IMR-90 (cell line): ENCODE results near the gene PRKCE. TPM values are rescaled to one million over a fixed set of nuclear protein-coding genes. Genes with fewer than 3 reads are reported as not detected.

Experiments
- ATAC-seq: fragments of 200-7000 bp; cut with Tn5 transposase; 2 replicates; pipeline ENCODE4 v1.9.1; 2020; ENCODE audit warnings: low read depth, mild to moderate bottlenecking, moderate library complexity
- BruUV-seq: library from RNA; stranded (reverse); fragments of 400-500 nt; replicated peaks from 2 replicates; lab custom pipeline; 2021; lab: Mats Ljungman, UMichigan
- CTCF ChIA-PET: fragments of 300-600 bp; formaldehyde crosslinking; extraction: SDS; loops from one replicate; lab custom pipeline; 2021; ENCODE audit warnings: antibody characterized with exemption; lab: Yijun Ruan, JAX
- POLR2A ChIA-PET: fragments of 300-600 bp; sonication (Branson Sonifier 250); formaldehyde crosslinking; loops from one replicate; lab custom pipeline; 2022; ENCODE audit warnings: antibody characterized with exemption; ENCODE audit not compliant: unreplicated experiment; lab: Charles Lee
- DNase-seq: peaks from one replicate; pipeline ENCODE4 v3.0.0; 2013
- H2AFZ ChIP-seq: replicated peaks from 2 replicates; pipeline ENCODE3; 2013; ENCODE audit warnings: low read length, mild to moderate bottlenecking; ENCODE audit not compliant: poor library complexity
- H2AK5ac ChIP-seq: 2 replicates; pipeline ENCODE4 v1.6.1; 2013; ENCODE audit warnings: low read depth, low read length, inconsistent platforms
- H2AK9ac ChIP-seq: replicated peaks from 2 replicates; pipeline ENCODE3; 2013; ENCODE audit warnings: mild to moderate bottlenecking, low read depth, low read length, moderate library complexity; ENCODE audit not compliant: poor library complexity
- H2BK120ac ChIP-seq: 2 replicates; pipeline ENCODE4 v1.6.1; 2013; ENCODE audit warnings: low read depth, low read length, inconsistent platforms
- H2BK15ac ChIP-seq: 3 replicates; pipeline ENCODE4 v1.6.1; 2013; ENCODE audit warnings: low read depth, low read length, inconsistent platforms
- H2BK20ac ChIP-seq: 2 replicates; pipeline ENCODE4 v1.6.1; 2013; ENCODE audit warnings: low read depth, mild to moderate bottlenecking, inconsistent platforms, low read length, moderate library complexity
- H2BK5ac ChIP-seq: 2 replicates; pipeline ENCODE4 v1.6.1; 2013; ENCODE audit warnings: mild to moderate bottlenecking, low read depth, low read length, inconsistent platforms; ENCODE audit not compliant: poor library complexity, severe bottlenecking
- H3K14ac ChIP-seq: replicated peaks from 2 replicates; pipeline ENCODE4 v1.6.1; 2013; ENCODE audit warnings: low read depth, low read length, inconsistent platforms
- H3K18ac ChIP-seq: 2 replicates; pipeline ENCODE4 v1.6.1; 2013; ENCODE audit warnings: low read depth, low read length, control low read depth
- H3K23ac ChIP-seq: 2 replicates; pipeline ENCODE4 v1.6.1; 2013; ENCODE audit warnings: low read depth, low read length, inconsistent platforms
- H3K27ac ChIP-seq: 2 replicates; pipeline ENCODE4 v1.5.1; 2013; ENCODE audit warnings: mild to moderate bottlenecking, control low read depth, low read length; ENCODE audit not compliant: insufficient read depth
- H3K27me3 ChIP-seq: 2 replicates; pipeline ENCODE4 v1.6.1; 2013; ENCODE audit warnings: low read length; ENCODE audit not compliant: control insufficient read depth, insufficient read depth
- H3K36me3 ChIP-seq: 2 replicates; pipeline ENCODE4 v1.6.1; 2013; ENCODE audit warnings: low read length, mixed read lengths; ENCODE audit not compliant: control insufficient read depth, insufficient read depth
- H3K4ac ChIP-seq: 2 replicates; pipeline ENCODE4 v1.6.1; 2013; ENCODE audit warnings: low read depth, low read length, inconsistent platforms
- H3K4me1 ChIP-seq: 2 replicates; pipeline ENCODE4 v1.6.1; 2013; ENCODE audit warnings: low read length, mixed read lengths; ENCODE audit not compliant: control insufficient read depth, insufficient read depth
- H3K4me2 ChIP-seq: 2 replicates; pipeline ENCODE4 v1.6.1; 2013; ENCODE audit warnings: low read depth, mild to moderate bottlenecking, control low read depth, low read length, moderate library complexity
- H3K4me3 ChIP-seq: 2 replicates; pipeline ENCODE4 v1.5.1; 2013; ENCODE audit warnings: low read depth, mild to moderate bottlenecking, control low read depth, low read length, moderate library complexity; ENCODE audit not compliant: insufficient read depth
- H3K56ac ChIP-seq: 2 replicates; pipeline ENCODE4 v1.6.1; 2013; ENCODE audit warnings: low read length, inconsistent platforms; ENCODE audit not compliant: insufficient read depth; ENCODE audit errors: extremely low read depth
- H3K79me1 ChIP-seq, 2 experiments: 2 replicates each; pipeline ENCODE4 v1.6.1; 2013; ENCODE audit warnings: low read length in 2 of 2, inconsistent platforms in 1 of 2, low read depth in 1 of 2
- H3K9ac ChIP-seq: 2 replicates; pipeline ENCODE4 v1.6.1; 2013; ENCODE audit warnings: low read depth, low read length, control low read depth
- H3K9me1 ChIP-seq: 2 replicates; pipeline ENCODE4 v1.6.1; 2013; ENCODE audit warnings: low read length, inconsistent platforms; ENCODE audit not compliant: insufficient read depth
- H3K9me3 ChIP-seq: 2 replicates; pipeline ENCODE4 v1.6.1; 2013; ENCODE audit warnings: low read length; ENCODE audit not compliant: control insufficient read depth, insufficient read depth
- H4K20me1 ChIP-seq: 2 replicates; pipeline ENCODE4 v1.6.1; 2013; ENCODE audit warnings: low read length, inconsistent platforms; ENCODE audit not compliant: insufficient read depth
- H4K5ac ChIP-seq: 2 replicates; pipeline ENCODE4 v1.6.1; 2013; ENCODE audit warnings: mild to moderate bottlenecking, low read depth, low read length, control low read depth
- H4K8ac ChIP-seq, 2 experiments: 2 replicates each; pipeline ENCODE4 v1.6.1; 2013; ENCODE audit warnings: low read depth in 2 of 2, low read length in 2 of 2, control low read depth in 1 of 2, inconsistent platforms in 1 of 2
- H4K91ac ChIP-seq: 2 replicates; pipeline ENCODE4 v1.6.1; 2013; ENCODE audit warnings: low read depth, low read length, inconsistent platforms; ENCODE audit not compliant: insufficient read depth
- BHLHE40 ChIP-seq: fragments of 150-350 bp; IDR thresholded peaks from 2 replicates; pipeline ENCODE4 v1.6.1; 2016; ENCODE audit warnings: mild to moderate bottlenecking, low read depth, low read length
- CEBPB ChIP-seq: IDR thresholded peaks from 2 replicates; pipeline ENCODE4 v1.6.1; 2012; ENCODE audit warnings: low read depth, low read length, improper control_type of control experiment
- CHD1 ChIP-seq: IDR thresholded peaks from 2 replicates; pipeline ENCODE4 v1.6.1; 2012; ENCODE audit warnings: low read depth, low read length, improper control_type of control experiment
- FOS ChIP-seq: fragments of 150-350 bp; IDR thresholded peaks from 2 replicates; pipeline ENCODE4 v1.6.1; 2016; ENCODE audit warnings: low read depth, low read length
- MAZ ChIP-seq: IDR thresholded peaks from 2 replicates; pipeline ENCODE4 v1.6.1; 2012; ENCODE audit warnings: low read depth, mild to moderate bottlenecking, low read length, improper control_type of control experiment, moderate library complexity, borderline replicate concordance
- MXI1 ChIP-seq: IDR thresholded peaks from 2 replicates; pipeline ENCODE4 v1.6.1; 2012; ENCODE audit warnings: low read depth, mild to moderate bottlenecking, low read length, moderate library complexity, borderline replicate concordance
- NFE2L2 ChIP-seq: fragments of 150-350 bp; IDR thresholded peaks from 2 replicates; pipeline ENCODE4 v1.6.1; 2016; ENCODE audit warnings: low read depth, mild to moderate bottlenecking, low read length
- POLR2A ChIP-seq: IDR thresholded peaks from 2 replicates; pipeline ENCODE4 v1.6.1; 2012; ENCODE audit warnings: mild to moderate bottlenecking, low read depth, low read length
- RAD21 ChIP-seq: IDR thresholded peaks from 2 replicates; pipeline ENCODE4 v1.6.1; 2012; ENCODE audit warnings: low read length, improper control_type of control experiment
- RCOR1 ChIP-seq: IDR thresholded peaks from 2 replicates; pipeline ENCODE4 v1.6.1; 2012; ENCODE audit warnings: mild to moderate bottlenecking, low read length, improper control_type of control experiment; ENCODE audit not compliant: insufficient replicate concordance
- SMC3 ChIP-seq: fragments of 150-350 bp; IDR thresholded peaks from 2 replicates; pipeline ENCODE4 v1.6.1; 2016; ENCODE audit warnings: low read depth, mild to moderate bottlenecking, antibody characterized with exemption, low read length, moderate library complexity
- dilution Hi-C: fragments of 300-500 bp; cut with HindIII; formaldehyde crosslinking; loops from one replicate; pipeline ENCODE4 v1.14.3; 2018; ENCODE audit warnings: low sequenced_read_pairs; ENCODE audit not compliant: unreplicated experiment
- in situ Hi-C: fragments of 300-500 bp; cut with MboI; formaldehyde crosslinking; loops from 3 replicates; pipeline ENCODE4 v1.14.3; 2019; ENCODE audit warnings: low sequenced_read_pairs, inconsistent platforms, mixed read lengths
- intact Hi-C: fragments of 100-400 bp; cut with micrococcal nuclease; formaldehyde crosslinking; loops from 2 replicates; pipeline ENCODE4 v1.10.0; 2022
- polyA plus RNA-seq, 3 experiments: library from polyadenylated mRNA; depleted of rRNA; stranded (reverse); fragments of >200 nt; gene quantifications; 2 replicates each; pipeline ENCODE4 v1.2.3, GENCODE V29; 2012; ENCODE audit warnings: low replicate concordance in 1 of 3
- total RNA-seq: library from RNA; depleted of rRNA; stranded (reverse); fragments of >200 nt; gene quantifications from 2 replicates; pipeline ENCODE4 v1.2.3, GENCODE V29; 2012
- TF ChIP-seq, protein P1 (sequence below): conservative IDR thresholded peaks from 2 replicates; pipeline ENCODE4 v1.5.1; 2012; ENCODE audit warnings: mild to moderate bottlenecking, low read depth, low read length, improper control_type of control experiment
- TF ChIP-seq, protein P2 (sequence below): fragments of 150-350 bp; IDR thresholded peaks from 2 replicates; pipeline ENCODE4 v1.6.1; 2017; ENCODE audit warnings: mild to moderate bottlenecking, antibody characterized with exemption, low read length, low read depth

The PRKCE gene
- total and polyA plus RNA-seq, 2 of the 4 experiments (the other 2 are of a cell fraction), result 8.1 to 32.4 TPM

DNA sequence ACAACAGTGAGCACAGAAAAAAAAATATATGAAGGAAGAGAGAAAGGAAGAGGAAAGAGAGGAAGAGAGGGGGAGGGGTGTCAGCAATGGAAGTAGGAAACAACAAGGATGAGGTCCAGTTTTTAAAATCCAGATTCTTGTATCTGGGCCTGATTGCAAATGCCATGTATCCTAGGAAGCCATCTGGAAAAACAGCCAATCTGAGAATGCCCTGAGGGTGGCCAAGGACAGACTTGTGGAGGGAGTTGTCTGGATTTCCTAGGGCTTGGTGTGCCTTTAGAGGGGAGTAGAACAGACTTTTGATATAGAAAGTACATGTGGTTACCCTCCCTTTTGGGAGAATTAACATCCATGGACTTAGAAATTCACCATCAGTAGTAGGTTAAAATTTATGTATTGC, 47.1 kb downstream of the PRKCE start:
- Histone ChIP-seq H2AFZ (no peak overlapping the region), H3K18ac (no peak overlapping the region), H3K79me1 (peaks cover 17 to 33% of the 10 kb centered on the region in 2 experiments; a peak in 3 of 4 replicates), H3K14ac (no peak overlapping the region), H2BK5ac (no peak overlapping the region), H3K4ac (no peak overlapping the region), H3K9ac (no peak overlapping the region), H2AK5ac (no peak overlapping the region), H3K27ac (no peak overlapping the region), H3K36me3 (no peaks in the 10 kb centered on the region), H4K20me1 (0 out of 2 replicates have a peak, but pooled peaks cover 5% of the 10 kb centered on the region), H2BK15ac (no peak overlapping the region), H3K4me2 (no peak overlapping the region), H2BK20ac (no peak overlapping the region), H3K27me3 (no peaks in the 10 kb centered on the region), H4K5ac (no peak overlapping the region), H4K8ac (no peak overlapping the region), H3K9me3 (no peaks in the 10 kb centered on the region), H3K9me1 (peaks cover 9% of the 10 kb centered on the region; the same call in 1 of the 2 replicates), H3K23ac (no peak overlapping the region; the same call in 1 of the 2 replicates), H2AK9ac (no peak overlapping the region), H3K4me1 (peaks cover 6% of the 10 kb centered on the region), H3K56ac (no peak overlapping the region), H3K4me3 (no peak overlapping the region), H4K91ac (no peak overlapping the region), H2BK120ac (no peak overlapping the region)
- POLR2A ChIA-PET, result no interaction called here
- BruUV-seq, result no TSS peak
- no peak for ATAC-seq
- TF ChIP-seq, protein P1, sequence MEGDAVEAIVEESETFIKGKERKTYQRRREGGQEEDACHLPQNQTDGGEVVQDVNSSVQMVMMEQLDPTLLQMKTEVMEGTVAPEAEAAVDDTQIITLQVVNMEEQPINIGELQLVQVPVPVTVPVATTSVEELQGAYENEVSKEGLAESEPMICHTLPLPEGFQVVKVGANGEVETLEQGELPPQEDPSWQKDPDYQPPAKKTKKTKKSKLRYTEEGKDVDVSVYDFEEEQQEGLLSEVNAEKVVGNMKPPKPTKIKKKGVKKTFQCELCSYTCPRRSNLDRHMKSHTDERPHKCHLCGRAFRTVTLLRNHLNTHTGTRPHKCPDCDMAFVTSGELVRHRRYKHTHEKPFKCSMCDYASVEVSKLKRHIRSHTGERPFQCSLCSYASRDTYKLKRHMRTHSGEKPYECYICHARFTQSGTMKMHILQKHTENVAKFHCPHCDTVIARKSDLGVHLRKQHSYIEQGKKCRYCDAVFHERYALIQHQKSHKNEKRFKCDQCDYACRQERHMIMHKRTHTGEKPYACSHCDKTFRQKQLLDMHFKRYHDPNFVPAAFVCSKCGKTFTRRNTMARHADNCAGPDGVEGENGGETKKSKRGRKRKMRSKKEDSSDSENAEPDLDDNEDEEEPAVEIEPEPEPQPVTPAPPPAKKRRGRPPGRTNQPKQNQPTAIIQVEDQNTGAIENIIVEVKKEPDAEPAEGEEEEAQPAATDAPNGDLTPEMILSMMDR, result no peak
- TF ChIP-seq RCOR1, result no peak
- TF ChIP-seq CHD1, result no peak
- no peak for TF ChIP-seq MXI1
- no peak for TF ChIP-seq FOS
- TF ChIP-seq MAZ, result no peak
- TF ChIP-seq, protein P2, sequence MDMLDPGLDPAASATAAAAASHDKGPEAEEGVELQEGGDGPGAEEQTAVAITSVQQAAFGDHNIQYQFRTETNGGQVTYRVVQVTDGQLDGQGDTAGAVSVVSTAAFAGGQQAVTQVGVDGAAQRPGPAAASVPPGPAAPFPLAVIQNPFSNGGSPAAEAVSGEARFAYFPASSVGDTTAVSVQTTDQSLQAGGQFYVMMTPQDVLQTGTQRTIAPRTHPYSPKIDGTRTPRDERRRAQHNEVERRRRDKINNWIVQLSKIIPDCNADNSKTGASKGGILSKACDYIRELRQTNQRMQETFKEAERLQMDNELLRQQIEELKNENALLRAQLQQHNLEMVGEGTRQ, result no peak
- no peak for TF ChIP-seq NFE2L2
- TF ChIP-seq SMC3, result no peak
- TF ChIP-seq BHLHE40, result no peak
- TF ChIP-seq RAD21, result no peak
- no peak for TF ChIP-seq POLR2A
- no peak for TF ChIP-seq CEBPB
- in situ Hi-C loops, result no loop called here
- CTCF ChIA-PET, result no interaction called here
- DNase-seq, result no peak
- dilution Hi-C loops, result no loop called here
- intact Hi-C loops, result no loop called here
